Neuronal stem cell (in vitro differentiated cells): ENCODE results near the gene TRAF4.

Experiments
- DNase-seq: peaks from one replicate; pipeline ENCODE4 v3.0.0-alpha.2; 2013; ENCODE audit warnings: low spot score
- H2AFZ ChIP-seq: one replicate; pipeline ENCODE4 v1.6.1; 2013; ENCODE audit warnings: mild to moderate bottlenecking, low read length, inconsistent platforms
- H2AK5ac ChIP-seq: 2 replicates; pipeline ENCODE4 v1.6.1; 2013; ENCODE audit warnings: low read depth, mild to moderate bottlenecking, inconsistent platforms, low read length, moderate library complexity, mixed read lengths
- H2BK120ac ChIP-seq: 2 replicates; pipeline ENCODE4 v1.6.1; 2013; ENCODE audit warnings: low read depth, mild to moderate bottlenecking, inconsistent platforms, low read length, moderate library complexity, mixed read lengths
- H2BK12ac ChIP-seq: one replicate; pipeline ENCODE4 v1.6.1; 2013; ENCODE audit warnings: low read length, inconsistent platforms
- H2BK15ac ChIP-seq: 2 replicates; pipeline ENCODE4 v1.6.1; 2013; ENCODE audit warnings: mild to moderate bottlenecking, low read length, inconsistent platforms, mixed read lengths
- H2BK5ac ChIP-seq: one replicate; pipeline ENCODE4 v1.6.1; 2013; ENCODE audit warnings: inconsistent platforms, mild to moderate bottlenecking, low read length, moderate library complexity
- H3K14ac ChIP-seq: one replicate; pipeline ENCODE4 v1.6.1; 2013; ENCODE audit warnings: low read length, inconsistent platforms
- H3K18ac ChIP-seq: 2 replicates; pipeline ENCODE4 v1.6.1; 2013; ENCODE audit warnings: low read length, inconsistent platforms
- H3K23ac ChIP-seq: 2 replicates; pipeline ENCODE4 v1.6.1; 2013; ENCODE audit warnings: low read depth, mild to moderate bottlenecking, mixed read lengths, low read length, inconsistent platforms; ENCODE audit not compliant: poor library complexity
- H3K27ac ChIP-seq: replicated peaks from 3 replicates; pipeline ENCODE4 v1.5.1; 2013; ENCODE audit warnings: low read length, inconsistent platforms
- H3K27me3 ChIP-seq, 3 experiments: 2 replicates each; pipeline ENCODE4 v1.6.1; 2013; ENCODE audit warnings: low read length in 3 of 3, mild to moderate bottlenecking in 2 of 3, inconsistent platforms in 1 of 3, low read depth in 1 of 3, mixed read lengths in 1 of 3, moderate library complexity in 1 of 3; ENCODE audit not compliant: control insufficient read depth in 3 of 3, insufficient read depth in 3 of 3
- H3K36me3 ChIP-seq, 2 donors: replicated peaks in 1 of 2; 2 replicates each; pipeline ENCODE4 v1.6.1; 2013; ENCODE audit warnings: low read length in 2 of 2; ENCODE audit not compliant: control insufficient read depth in 2 of 2, insufficient read depth in 2 of 2
- H3K4ac ChIP-seq: 2 replicates; pipeline ENCODE4 v1.6.1; 2013; ENCODE audit warnings: inconsistent platforms, mild to moderate bottlenecking, low read length, moderate library complexity
- H3K4me1 ChIP-seq, 2 donors: 1 replicate in 1 of 2; 2 replicates in 1 of 2; pipeline ENCODE4 v1.6.1; 2013; ENCODE audit warnings: low read length in 2 of 2, low read depth in 1 of 2; ENCODE audit not compliant: control insufficient read depth in 2 of 2, insufficient read depth in 1 of 2
- H3K4me2 ChIP-seq: one replicate; pipeline ENCODE4 v1.6.1; 2013; ENCODE audit warnings: mild to moderate bottlenecking, low read length, inconsistent platforms; ENCODE audit not compliant: insufficient read depth, poor library complexity, severe bottlenecking
- H3K4me3 ChIP-seq, 2 donors: 2 replicates each; pipeline ENCODE4 v1.5.1; 2013; ENCODE audit warnings: low read length in 2 of 2, mild to moderate bottlenecking in 2 of 2, inconsistent platforms in 1 of 2, moderate library complexity in 1 of 2
- H3K79me1 ChIP-seq: one replicate; pipeline ENCODE4 v1.6.1; 2013; ENCODE audit warnings: low read depth, mild to moderate bottlenecking, inconsistent platforms, low read length, moderate library complexity
- H3K9ac ChIP-seq: one replicate; pipeline ENCODE4 v1.6.1; 2013; ENCODE audit warnings: mild to moderate bottlenecking, low read depth, low read length, inconsistent platforms; ENCODE audit not compliant: poor library complexity
- H3K9me3 ChIP-seq, 2 donors: replicated peaks in 1 of 2; 2 replicates each; pipeline versions ENCODE3 to v1.6.1; 2013; ENCODE audit warnings: low read length in 2 of 2, mild to moderate bottlenecking in 2 of 2, inconsistent platforms in 1 of 2, low read depth in 1 of 2, mixed read lengths in 1 of 2, moderate library complexity in 1 of 2; ENCODE audit not compliant: control insufficient read depth in 2 of 2, insufficient read depth in 1 of 2
- H4K8ac ChIP-seq: one replicate; pipeline ENCODE4 v1.6.1; 2013; ENCODE audit warnings: low read depth, mild to moderate bottlenecking, inconsistent platforms, low read length, moderate library complexity
- H4K91ac ChIP-seq: one replicate; pipeline ENCODE4 v1.6.1; 2013; ENCODE audit warnings: low read length, low read depth, mild to moderate bottlenecking, inconsistent platforms; ENCODE audit not compliant: poor library complexity
- WGBS, 2 donors: extraction: QIAGEN DNeasy Blood & Tissue Kit; methylation state at CpG; one replicate each; pipeline ENCODE4 v1.1.7; 2013; ENCODE audit warnings: missing lambda C conversion rate in 2 of 2, mixed read lengths in 1 of 2; ENCODE audit not compliant: insufficient read length in 2 of 2, insufficient replicate concordance in 1 of 2; ENCODE audit errors: extremely low coverage in 2 of 2; 5-methylcytosine and 5-hydroxymethylcytosine counted together

Gene TRAF4

GRCh38 chr17:28744972-28745785, 1.4 kb downstream of the TRAF4 start:
- Histone ChIP-seq H3K18ac (peak overlapping the region; percentile 100), H3K4me3 (peak overlapping the region; percentile 74 to 98), H2AK5ac (peak overlapping the region; percentile 100), H2BK12ac (peak overlapping the region; percentile 93), H3K9me3 (peaks cover 0 to 9% of the 10 kb centered on the region in 2 donors), H3K36me3 (peaks cover 39 to 69% of the 10 kb centered on the region in 2 donors), H2BK5ac (peak overlapping the region; percentile 100), H3K4me1 (peaks cover 19 to 26% of the 10 kb centered on the region in 2 donors), H2AFZ (no peak overlapping the region), H4K91ac (peak overlapping the region; percentile 66), H3K4ac (peak overlapping the region; percentile 93), H2BK15ac (peak overlapping the region; percentile 99), H3K27me3 (no peaks in the 10 kb centered on the region), H3K27ac (peak overlapping the region; percentile 100), H2BK120ac (peak overlapping the region; percentile 100), H3K9ac (peak overlapping the region; percentile 95), H3K23ac (peak overlapping the region; percentile 95), H4K8ac (peak overlapping the region; percentile 95), H3K14ac (peak overlapping the region; percentile 91), H3K4me2 (peak overlapping the region; percentile 73), H3K79me1 (peaks cover 27% of the 10 kb centered on the region)
- peak; percentile 62 for DNase-seq
- WGBS, 2 donors = no CpG with 5 or more reads among the region's 31 CpGs

GRCh38 chr17:28745786-28746411, 2.1 kb downstream of the TRAF4 start:
- no peak overlapping the region for H3K14ac ChIP-seq
- H2BK120ac ChIP-seq = peak overlapping the region; percentile 16
- H3K4me1 ChIP-seq = peaks cover 19 to 30% of the 10 kb centered on the region in 2 donors
- peak overlapping the region; percentile 100 for H3K27ac ChIP-seq
- H4K8ac ChIP-seq = no peak overlapping the region
- peak overlapping the region; percentile 100 for H2BK5ac ChIP-seq
- peak overlapping the region; percentile 99 for H2BK15ac ChIP-seq
- WGBS, 2 donors = no CpG with 5 or more reads among the region's 4 CpGs
- no peak for DNase-seq
- peaks cover 46 to 71% of the 10 kb centered on the region in 2 donors for H3K36me3 ChIP-seq
- peak overlapping the region; percentile 74 to 98 for H3K4me3 ChIP-seq
- peaks cover 27% of the 10 kb centered on the region for H3K79me1 ChIP-seq
- H2AK5ac ChIP-seq = peak overlapping the region; percentile 100
- H3K23ac ChIP-seq = no peak overlapping the region
- peak overlapping the region; percentile 65 for H2BK12ac ChIP-seq
- H3K4me2 ChIP-seq = peak overlapping the region; percentile 73
- H4K91ac ChIP-seq = no peak overlapping the region
- peak overlapping the region; percentile 13 for H3K4ac ChIP-seq
- H2AFZ ChIP-seq = no peak overlapping the region
- H3K27me3 ChIP-seq = no peaks in the 10 kb centered on the region
- H3K18ac ChIP-seq = peak overlapping the region; percentile 100
- peak overlapping the region; percentile 95 for H3K9ac ChIP-seq
- peaks cover 0 to 6% of the 10 kb centered on the region in 2 donors for H3K9me3 ChIP-seq

- no peak overlapping the region for H2BK120ac ChIP-seq
- H3K23ac ChIP-seq = peak overlapping the region; percentile 40
- H3K4me1 ChIP-seq = peaks cover 19 to 30% of the 10 kb centered on the region in 2 donors
- H3K9ac ChIP-seq = peak overlapping the region; percentile 9
- H3K27me3 ChIP-seq = no peaks in the 10 kb centered on the region
- no peak overlapping the region for H2BK12ac ChIP-seq
- no peak for DNase-seq
- peak overlapping the region; percentile 9 to 74 for H3K4me3 ChIP-seq
- WGBS, 2 donors = no CpG with 5 or more reads among the region's 5 CpGs
- H3K79me1 ChIP-seq = peaks cover 27% of the 10 kb centered on the region
- peak overlapping the region; percentile 72 for H3K27ac ChIP-seq
- H3K4me2 ChIP-seq = peak overlapping the region; percentile 52
- H4K8ac ChIP-seq = no peak overlapping the region
- H2AFZ ChIP-seq = no peak overlapping the region
- H4K91ac ChIP-seq = no peak overlapping the region
- no peak overlapping the region for H2BK15ac ChIP-seq
- peak overlapping the region; percentile 32 for H2BK5ac ChIP-seq
- H3K4ac ChIP-seq = no peak overlapping the region
- H3K9me3 ChIP-seq = peaks cover 0 to 3% of the 10 kb centered on the region in 2 donors
- peaks cover 50 to 72% of the 10 kb centered on the region in 2 donors for H3K36me3 ChIP-seq
- no peak overlapping the region for H2AK5ac ChIP-seq
- H3K14ac ChIP-seq = no peak overlapping the region
- H3K18ac ChIP-seq = peak overlapping the region; percentile 70
These were observed 2.8 kb downstream of the TRAF4 start for GRCh38 chr17:28746611-28747050.
